PC-3 (cell line): ENCODE data around the gene IL31RA. TPM values are rescaled to one million over a fixed set of nuclear protein-coding genes. Genes with fewer than 3 reads are reported as not detected.

Experiments used
- ATAC-seq: fragments of 200-7000 bp; cut with Tn5 transposase; 2 replicates; pipeline ENCODE4 v1.9.1; 2020; ENCODE audit warnings: mild to moderate bottlenecking, moderate library complexity
- BruUV-seq: library from RNA; stranded (reverse); fragments of 400-500 nt; replicated peaks from 2 replicates; lab custom pipeline; 2021; lab: Mats Ljungman, UMichigan
- CTCF ChIA-PET: fragments of 300-600 bp; sonication (Branson Sonifier 250); formaldehyde crosslinking; loops from one replicate; lab custom pipeline; 2022; ENCODE audit warnings: antibody characterized with exemption; lab: Charles Lee
- POLR2A ChIA-PET: fragments of 300-600 bp; sonication (Branson Sonifier 250); formaldehyde crosslinking; loops from one replicate; lab custom pipeline; 2022; ENCODE audit warnings: antibody characterized with exemption; ENCODE audit not compliant: unreplicated experiment; lab: Charles Lee
- DNase-seq: peaks from one replicate; pipeline ENCODE4 v3.0.0-alpha.2; 2015
- H2AFZ ChIP-seq: fragments of 300-600 bp; sonication (generic); 2 replicates; pipeline ENCODE4 v1.6.0; 2016; ENCODE audit warnings: antibody characterized with exemption, low read length
- H3F3A ChIP-seq: fragments of 300-600 bp; sonication (generic); one replicate; pipeline ENCODE4 v1.6.0; 2017; ENCODE audit warnings: antibody characterized with exemption, low read length, control low read depth, mild to moderate bottlenecking; ENCODE audit not compliant: unreplicated experiment
- H3K27ac ChIP-seq: fragments of 300-600 bp; sonication (generic); 2 replicates; pipeline ENCODE4 v1.5.1; 2016; ENCODE audit warnings: mild to moderate bottlenecking, low read length
- H3K27me3 ChIP-seq: fragments of 300-600 bp; sonication (generic); 2 replicates; pipeline ENCODE4 v1.6.1; 2016; ENCODE audit warnings: low read length, mixed read lengths
- H3K36me3 ChIP-seq: fragments of 300-600 bp; sonication (generic); 2 replicates; pipeline ENCODE4 v1.6.1; 2016; ENCODE audit warnings: low read depth, mixed run types, low read length, mixed read lengths
- H3K4me1 ChIP-seq: fragments of 300-600 bp; sonication (generic); 2 replicates; pipeline ENCODE4 v1.5.1; 2016; ENCODE audit warnings: low read length; ENCODE audit not compliant: insufficient read depth
- H3K4me2 ChIP-seq: fragments of 300-600 bp; sonication (generic); 2 replicates; pipeline ENCODE4 v1.6.0; 2016; ENCODE audit warnings: low read length
- H3K4me3 ChIP-seq: fragments of 300-600 bp; sonication (generic); 2 replicates; pipeline ENCODE4 v1.5.1; 2016; ENCODE audit warnings: mild to moderate bottlenecking, low read length, mixed read lengths
- H3K79me2 ChIP-seq: fragments of 300-600 bp; sonication (generic); 2 replicates; pipeline ENCODE4 v1.6.1; 2017; ENCODE audit warnings: low read length, mixed read lengths
- H3K9ac ChIP-seq: fragments of 300-600 bp; sonication (generic); 2 replicates; pipeline ENCODE4 v1.6.0; 2016; ENCODE audit warnings: mild to moderate bottlenecking, low read length
- H3K9me2 ChIP-seq: fragments of 300-600 bp; sonication (generic); replicated peaks from 2 replicates; pipeline ENCODE4 v1.6.1; 2016; ENCODE audit warnings: mixed run types, low read length, mixed read lengths
- H3K9me3 ChIP-seq: fragments of 300-600 bp; sonication (generic); 2 replicates; pipeline ENCODE4 v1.6.1; 2016; ENCODE audit warnings: low read length, mixed read lengths
- H4K20me1 ChIP-seq: fragments of 300-600 bp; sonication (generic); 2 replicates; pipeline ENCODE4 v1.6.1; 2016; ENCODE audit warnings: low read length, mixed read lengths
- EZH2 ChIP-seq: fragments of 300-600 bp; sonication (generic); IDR thresholded peaks from one replicate; pipeline ENCODE4 v1.6.1; 2017; ENCODE audit warnings: antibody characterized with exemption, mild to moderate bottlenecking, low read length; ENCODE audit not compliant: unreplicated experiment
- EZH2phosphoT487 ChIP-seq: fragments of 300-600 bp; sonication (generic); IDR thresholded peaks from 2 replicates; pipeline ENCODE4 v1.6.1; 2018; ENCODE audit warnings: mild to moderate bottlenecking, antibody characterized with exemption, low read length, borderline replicate concordance
- intact Hi-C: fragments of 100-400 bp; cut with micrococcal nuclease; formaldehyde crosslinking; loops from 2 replicates; pipeline ENCODE4 v1.9.0; 2023
- total RNA-seq: library from RNA; depleted of rRNA; stranded (reverse); fragments of >200 nt; gene quantifications from 2 replicates; pipeline ENCODE4 v1.2.3, GENCODE V29; 2014
- TF ChIP-seq, protein P1 (sequence below): fragments of 300-600 bp; sonication (generic); conservative IDR thresholded peaks from 2 replicates; pipeline ENCODE4 v1.5.1; 2017; ENCODE audit warnings: antibody characterized with exemption, low read depth, mild to moderate bottlenecking, low read length

IL31RA gene
- total RNA-seq, 1 experiment from 2014 or later: 1.6 TPM

DNA sequence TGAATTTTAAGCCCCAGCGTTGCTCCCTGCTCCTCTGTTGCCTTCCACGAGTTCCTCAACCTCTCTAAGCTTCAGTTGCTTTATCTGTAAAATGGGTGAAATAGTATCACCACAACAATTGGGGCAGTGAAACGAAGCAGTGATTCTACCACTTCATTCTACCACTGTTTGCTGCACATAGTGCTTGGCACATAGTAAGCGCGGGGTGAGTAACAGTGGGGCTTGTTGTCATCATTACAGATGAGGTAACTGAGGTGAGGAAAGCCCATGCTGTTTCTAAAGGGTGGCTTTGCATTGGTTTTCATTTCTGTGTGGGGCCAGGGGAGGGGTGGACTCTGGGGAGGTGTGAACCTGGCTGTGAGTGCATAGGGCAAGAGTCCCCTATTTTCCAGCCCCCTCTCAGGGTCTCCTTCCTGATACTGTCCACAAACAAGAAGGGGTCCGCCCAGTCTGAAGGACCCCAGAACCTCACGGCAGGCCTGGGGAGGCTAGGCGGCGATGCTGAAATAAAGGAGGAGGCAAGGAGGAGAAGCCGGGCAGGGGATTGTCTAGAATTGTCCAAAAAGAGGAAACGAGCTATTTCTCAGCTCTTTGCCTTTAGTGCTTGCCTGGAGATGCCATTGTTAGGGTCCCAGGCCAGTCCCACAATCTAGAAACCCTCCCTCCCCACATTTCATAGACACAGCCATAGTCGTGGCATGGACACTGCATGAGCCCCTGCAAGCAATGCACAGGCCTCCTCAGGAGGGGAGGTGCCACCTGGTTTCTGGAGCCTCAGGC is 78.1 kb downstream of the IL31RA start:
- Histone ChIP-seq H3K9me3 (no peaks in the 10 kb centered on the region), H4K20me1 (no peaks in the 10 kb centered on the region), H3K27ac (no peak overlapping the region), H3K9me2 (no peaks in the 10 kb centered on the region), H3F3A (no peaks in the 10 kb centered on the region), H3K4me2 (no peak overlapping the region), H3K4me1 (no peaks in the 10 kb centered on the region), H3K79me2 (no peaks in the 10 kb centered on the region), H3K4me3 (no peak overlapping the region), H3K36me3 (no peaks in the 10 kb centered on the region), H3K9ac (no peak overlapping the region), H3K27me3 (no peaks in the 10 kb centered on the region), H2AFZ (no peak overlapping the region)
- ATAC-seq (no peak), DNase-seq (no peak)
- no TSS peak for BruUV-seq
- ChIA-PET CTCF (no interaction called here), POLR2A (no interaction called here)
- intact Hi-C loops: loop anchor here (10.0 kb wide), 1 partner anchor 524 kb away; no protein-coding TSS in a partner anchor
- TF ChIP-seq, protein P1, sequence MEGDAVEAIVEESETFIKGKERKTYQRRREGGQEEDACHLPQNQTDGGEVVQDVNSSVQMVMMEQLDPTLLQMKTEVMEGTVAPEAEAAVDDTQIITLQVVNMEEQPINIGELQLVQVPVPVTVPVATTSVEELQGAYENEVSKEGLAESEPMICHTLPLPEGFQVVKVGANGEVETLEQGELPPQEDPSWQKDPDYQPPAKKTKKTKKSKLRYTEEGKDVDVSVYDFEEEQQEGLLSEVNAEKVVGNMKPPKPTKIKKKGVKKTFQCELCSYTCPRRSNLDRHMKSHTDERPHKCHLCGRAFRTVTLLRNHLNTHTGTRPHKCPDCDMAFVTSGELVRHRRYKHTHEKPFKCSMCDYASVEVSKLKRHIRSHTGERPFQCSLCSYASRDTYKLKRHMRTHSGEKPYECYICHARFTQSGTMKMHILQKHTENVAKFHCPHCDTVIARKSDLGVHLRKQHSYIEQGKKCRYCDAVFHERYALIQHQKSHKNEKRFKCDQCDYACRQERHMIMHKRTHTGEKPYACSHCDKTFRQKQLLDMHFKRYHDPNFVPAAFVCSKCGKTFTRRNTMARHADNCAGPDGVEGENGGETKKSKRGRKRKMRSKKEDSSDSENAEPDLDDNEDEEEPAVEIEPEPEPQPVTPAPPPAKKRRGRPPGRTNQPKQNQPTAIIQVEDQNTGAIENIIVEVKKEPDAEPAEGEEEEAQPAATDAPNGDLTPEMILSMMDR: no peak
- TF ChIP-seq EZH2: no peak

DNA sequence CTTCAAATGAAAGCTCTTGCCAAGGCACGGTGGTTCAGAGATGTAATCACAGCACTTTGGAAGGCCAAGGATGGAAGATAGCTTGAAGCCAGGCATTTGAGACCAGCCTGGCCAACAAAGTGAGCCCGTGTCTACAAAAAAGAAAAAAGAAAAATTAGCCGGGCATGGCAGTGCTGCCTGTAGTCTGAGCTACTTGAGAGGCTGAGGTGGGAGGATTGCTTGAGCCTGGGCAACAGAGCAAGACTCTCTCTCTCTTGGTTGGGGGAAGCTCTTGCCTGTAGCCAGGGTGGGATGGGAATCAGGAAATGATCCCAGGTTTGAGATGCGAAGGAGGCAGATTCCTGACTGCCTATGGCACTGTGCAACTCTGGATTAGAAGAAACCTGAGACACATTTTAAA is 81.5 kb downstream of the IL31RA start:
- Histone ChIP-seq H3K4me3 (no peak overlapping the region), H3K79me2 (no peaks in the 10 kb centered on the region), H3K9ac (no peak overlapping the region), H3K4me2 (no peak overlapping the region), H3K9me3 (no peaks in the 10 kb centered on the region), H3K27me3 (no peaks in the 10 kb centered on the region), H3K36me3 (no peaks in the 10 kb centered on the region), H3K27ac (no peak overlapping the region), H3K4me1 (no peaks in the 10 kb centered on the region), H3F3A (no peaks in the 10 kb centered on the region), H3K9me2 (no peaks in the 10 kb centered on the region), H2AFZ (no peak overlapping the region), H4K20me1 (no peaks in the 10 kb centered on the region)
- ChIA-PET CTCF (no interaction called here), POLR2A (no interaction called here)
- ATAC-seq (no peak), DNase-seq (no peak)
- TF ChIP-seq EZH2: no peak
- TF ChIP-seq, protein P1: no peak
- no peak for TF ChIP-seq EZH2phosphoT487
- no TSS peak for BruUV-seq
- intact Hi-C loops: no loop called here

DNA sequence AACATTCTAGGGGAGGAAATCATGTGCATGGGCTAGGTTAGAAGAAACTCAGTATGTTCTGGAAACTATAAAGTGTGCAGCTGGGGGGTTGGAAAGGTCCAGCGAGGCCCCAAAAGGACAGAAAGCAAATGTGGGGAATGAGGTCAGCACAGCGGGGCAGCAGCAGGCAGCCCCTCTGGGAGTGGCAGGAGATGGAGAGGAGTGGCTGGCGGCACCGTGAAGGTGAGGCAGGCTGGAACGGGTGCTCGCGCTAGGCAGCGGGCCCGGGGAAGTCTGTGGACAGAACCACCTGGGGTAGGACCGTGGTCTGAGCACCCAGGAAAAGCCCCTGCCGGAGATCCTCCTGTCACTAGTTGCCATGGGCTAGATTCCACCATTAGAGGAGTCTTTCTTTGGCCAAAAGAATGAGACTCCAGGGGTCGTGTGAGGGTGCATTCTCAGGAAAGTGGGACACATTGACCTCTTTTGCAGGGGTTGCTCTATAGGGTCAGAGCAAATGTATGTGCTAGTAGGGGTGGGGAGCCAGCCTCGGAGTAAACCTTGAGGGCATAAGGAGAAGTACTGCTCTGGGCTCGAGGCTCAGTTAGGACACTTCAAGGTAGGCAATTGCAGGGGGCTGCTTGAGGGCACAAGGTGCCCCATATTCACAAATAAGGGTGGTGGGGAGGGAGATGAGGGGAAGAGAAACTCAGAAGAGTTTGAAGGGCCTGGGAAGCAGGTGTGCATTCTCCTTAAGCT is 82.4 kb downstream of the IL31RA start:
- Histone ChIP-seq H3K27me3 (no peaks in the 10 kb centered on the region), H3F3A (no peaks in the 10 kb centered on the region), H3K36me3 (no peaks in the 10 kb centered on the region), H3K9me3 (no peaks in the 10 kb centered on the region), H3K27ac (no peak overlapping the region), H2AFZ (no peak overlapping the region), H3K79me2 (no peaks in the 10 kb centered on the region), H3K4me3 (no peak overlapping the region), H4K20me1 (no peaks in the 10 kb centered on the region), H3K9ac (no peak overlapping the region), H3K4me1 (no peaks in the 10 kb centered on the region), H3K4me2 (no peak overlapping the region), H3K9me2 (no peaks in the 10 kb centered on the region)
- BruUV-seq: no TSS peak
- no peak for TF ChIP-seq EZH2phosphoT487
- TF ChIP-seq EZH2: no peak
- intact Hi-C loops: no loop called here
- DNase-seq (no peak), ATAC-seq (no peak)
- CTCF ChIA-PET: no interaction called here
- POLR2A ChIA-PET: no interaction called here
